Neural cell (in vitro differentiated cells): ENCODE results near the gene GPSM3.

Experiments used
- REST ChIP-seq: IDR thresholded peaks from 2 replicates; pipeline ENCODE4 v1.6.1; 2012; ENCODE audit warnings: borderline replicate concordance
- SMC3 ChIP-seq: fragments of 450-650 bp; conservative IDR thresholded peaks from 2 replicates; pipeline ENCODE4 v1.6.1; 2014; ENCODE audit warnings: antibody characterized with exemption, mild to moderate bottlenecking, moderate library complexity; ENCODE audit not compliant: poor library complexity
- TF ChIP-seq, protein P1 (sequence below): fragments of 450-650 bp; IDR thresholded peaks from 2 replicates; pipeline ENCODE4 v1.5.1; 2014; ENCODE audit warnings: antibody characterized with exemption, mild to moderate bottlenecking, moderate library complexity; ENCODE audit not compliant: poor library complexity, severe bottlenecking

- TF ChIP-seq, protein P1, sequence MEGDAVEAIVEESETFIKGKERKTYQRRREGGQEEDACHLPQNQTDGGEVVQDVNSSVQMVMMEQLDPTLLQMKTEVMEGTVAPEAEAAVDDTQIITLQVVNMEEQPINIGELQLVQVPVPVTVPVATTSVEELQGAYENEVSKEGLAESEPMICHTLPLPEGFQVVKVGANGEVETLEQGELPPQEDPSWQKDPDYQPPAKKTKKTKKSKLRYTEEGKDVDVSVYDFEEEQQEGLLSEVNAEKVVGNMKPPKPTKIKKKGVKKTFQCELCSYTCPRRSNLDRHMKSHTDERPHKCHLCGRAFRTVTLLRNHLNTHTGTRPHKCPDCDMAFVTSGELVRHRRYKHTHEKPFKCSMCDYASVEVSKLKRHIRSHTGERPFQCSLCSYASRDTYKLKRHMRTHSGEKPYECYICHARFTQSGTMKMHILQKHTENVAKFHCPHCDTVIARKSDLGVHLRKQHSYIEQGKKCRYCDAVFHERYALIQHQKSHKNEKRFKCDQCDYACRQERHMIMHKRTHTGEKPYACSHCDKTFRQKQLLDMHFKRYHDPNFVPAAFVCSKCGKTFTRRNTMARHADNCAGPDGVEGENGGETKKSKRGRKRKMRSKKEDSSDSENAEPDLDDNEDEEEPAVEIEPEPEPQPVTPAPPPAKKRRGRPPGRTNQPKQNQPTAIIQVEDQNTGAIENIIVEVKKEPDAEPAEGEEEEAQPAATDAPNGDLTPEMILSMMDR: no peak
- TF ChIP-seq SMC3 (no peak), REST (no peak)
These were observed 4.5 kb upstream of the GPSM3 start for GRCh38 chr6:32196682-32197616.
